HG02642 (cell line): ENCODE measurements around the gene AUTS2.

Experiments used
- ATAC-seq: cut with Tn5 transposase; IDR thresholded peaks from one replicate; pipeline ENCODE4 v1.9.1; 2021; ENCODE audit warnings: mild to moderate bottlenecking; ENCODE audit not compliant: unreplicated experiment, poor library complexity

The AUTS2 gene

GRCh38 chr7:70607281-70607680 lies 1009.0 kb downstream of the AUTS2 start:
- ATAC-seq, result no peak

- ATAC-seq, result no peak
These were observed 1009.5 kb downstream of the AUTS2 start for GRCh38 chr7:70607759-70608158.

GRCh38 chr7:70608229-70608628 lies 1010.0 kb downstream of the AUTS2 start:
- ATAC-seq, result no peak

GRCh38 chr7:70612811-70613210 lies 1014.5 kb downstream of the AUTS2 start:
- ATAC-seq, result no peak

GRCh38 chr7:70614237-70615045 lies 1016.2 kb downstream of the AUTS2 start:
- no peak for ATAC-seq

GRCh38 chr7:70615066-70615606 lies 1016.9 kb downstream of the AUTS2 start:
- ATAC-seq, result no peak

- ATAC-seq, result no peak
These were observed 1017.9 kb downstream of the AUTS2 start for GRCh38 chr7:70616211-70616610.

- no peak for ATAC-seq
These were observed 1018.5 kb downstream of the AUTS2 start for GRCh38 chr7:70616821-70617220.

- ATAC-seq, result no peak
These were observed 1019.8 kb downstream of the AUTS2 start for GRCh38 chr7:70618020-70618551.

GRCh38 chr7:70619130-70619529 lies 1020.9 kb downstream of the AUTS2 start:
- ATAC-seq, result no peak

GRCh38 chr7:70619659-70620058 lies 1021.4 kb downstream of the AUTS2 start:
- no peak for ATAC-seq

- ATAC-seq, result no peak
These were observed 1022.2 kb downstream of the AUTS2 start for GRCh38 chr7:70620333-70621055.

GRCh38 chr7:70621954-70622600 lies 1023.8 kb downstream of the AUTS2 start:
- no peak for ATAC-seq

GRCh38 chr7:70622936-70623335 lies 1024.7 kb downstream of the AUTS2 start:
- ATAC-seq, result no peak

GRCh38 chr7:70624500-70625103 lies 1026.3 kb downstream of the AUTS2 start:
- no peak for ATAC-seq

GRCh38 chr7:70627461-70627860 lies 1029.2 kb downstream of the AUTS2 start:
- no peak for ATAC-seq

GRCh38 chr7:70630440-70630817 lies 1032.2 kb downstream of the AUTS2 start:
- no peak for ATAC-seq

- no peak for ATAC-seq
These were observed 1032.7 kb downstream of the AUTS2 start for GRCh38 chr7:70630818-70631457.

- no peak for ATAC-seq
These were observed 1033.4 kb downstream of the AUTS2 start for GRCh38 chr7:70631718-70632117.

- no peak for ATAC-seq
These were observed 1034.1 kb downstream of the AUTS2 start for GRCh38 chr7:70632400-70632799.
